Liver (tissue), 9 donors: ENCODE measurements around the gene TMEM150A. TPM values are rescaled to one million over a fixed set of nuclear protein-coding genes. Genes with fewer than 3 reads are reported as not detected.

ENCODE experiments used
- DNase-seq: peaks from one replicate; pipeline ENCODE4 v3.0.0-alpha.2; 2017; ENCODE audit warnings: low spot score
- H3K27ac ChIP-seq, 2 donors: one replicate each; pipeline ENCODE4 v1.7.0; 2013; ENCODE audit warnings: inconsistent platforms in 2 of 2, low read length in 2 of 2, control low read depth in 1 of 2, low read depth in 1 of 2, mild to moderate bottlenecking in 1 of 2
- H3K27me3 ChIP-seq, 4 donors: one replicate each; pipeline versions ENCODE4 v1.6.1 to v1.7.0; 2013; ENCODE audit warnings: low read length in 3 of 4, inconsistent platforms in 1 of 4, mild to moderate bottlenecking in 1 of 4, moderate library complexity in 1 of 4; ENCODE audit not compliant: control insufficient read depth in 4 of 4, insufficient read depth in 4 of 4
- H3K36me3 ChIP-seq, 4 donors: one replicate each; pipeline versions ENCODE4 v1.6.1 to v1.7.0; 2013; ENCODE audit warnings: low read length in 3 of 4, mild to moderate bottlenecking in 3 of 4, low read depth in 1 of 4, moderate library complexity in 1 of 4; ENCODE audit not compliant: control insufficient read depth in 4 of 4, insufficient read depth in 3 of 4
- H3K4me1 ChIP-seq, 4 donors: one replicate each; pipeline versions ENCODE4 v1.6.1 to v1.7.0; 2013; ENCODE audit warnings: low read length in 3 of 4, mild to moderate bottlenecking in 3 of 4, moderate library complexity in 1 of 4; ENCODE audit not compliant: control insufficient read depth in 4 of 4, insufficient read depth in 4 of 4
- H3K4me3 ChIP-seq, 3 donors: one replicate each; pipeline versions ENCODE4 v1.6.1 to v1.7.0; 2013; ENCODE audit warnings: low read length in 3 of 3, control low read depth in 1 of 3, low read depth in 1 of 3, mild to moderate bottlenecking in 1 of 3
- H3K9ac ChIP-seq, 2 donors: one replicate each; pipeline ENCODE4 v1.7.0; 2013; ENCODE audit warnings: low read length in 2 of 2, mild to moderate bottlenecking in 2 of 2, moderate library complexity in 2 of 2, control low read depth in 1 of 2, low read depth in 1 of 2
- H3K9me3 ChIP-seq, 4 donors: one replicate each; pipeline versions ENCODE4 v1.6.1 to v1.7.0; 2013; ENCODE audit warnings: low read length in 3 of 4; ENCODE audit not compliant: control insufficient read depth in 4 of 4
- ATF3 ChIP-seq: IDR thresholded peaks from 2 replicates; pipeline ENCODE4 v1.6.1; 2016; ENCODE audit warnings: antibody characterized with exemption
- CTCF ChIP-seq: fragments of 150-350 bp; IDR thresholded peaks from 2 replicates; pipeline ENCODE4 v1.5.1; 2017; ENCODE audit warnings: improper control_type of control experiment, low read depth, low read length; ENCODE audit not compliant: missing input control
- EGR1 ChIP-seq, 2 donors: IDR thresholded peaks; 2 replicates each; pipeline ENCODE4 v1.6.1; 2016 to 2018; ENCODE audit warnings: antibody characterized with exemption in 2 of 2, low read depth in 2 of 2
- FOXA1 ChIP-seq: IDR thresholded peaks from 2 replicates; pipeline ENCODE4 v1.6.1; 2016; ENCODE audit warnings: antibody characterized with exemption
- FOXA2 ChIP-seq: IDR thresholded peaks from 2 replicates; pipeline ENCODE4 v1.6.1; 2016; ENCODE audit warnings: antibody characterized with exemption
- GABPA ChIP-seq, 2 donors: IDR thresholded peaks in 1 of 2; conservative IDR thresholded peaks in 1 of 2; 2 replicates each; pipeline ENCODE4 v1.6.1; 2016; ENCODE audit warnings: antibody characterized with exemption in 2 of 2, mild to moderate bottlenecking in 1 of 2, moderate library complexity in 1 of 2
- HNF4G ChIP-seq: IDR thresholded peaks from 2 replicates; pipeline ENCODE4 v1.6.1; 2016; ENCODE audit warnings: antibody characterized with exemption
- JUND ChIP-seq, 2 donors: IDR thresholded peaks; 2 replicates each; pipeline ENCODE4 v1.6.1; 2016; ENCODE audit warnings: antibody characterized with exemption in 2 of 2
- MAX ChIP-seq: IDR thresholded peaks from 2 replicates; pipeline ENCODE4 v1.6.1; 2016; ENCODE audit warnings: antibody characterized with exemption
- REST ChIP-seq: IDR thresholded peaks from 2 replicates; pipeline ENCODE4 v1.6.1; 2016; ENCODE audit warnings: antibody characterized with exemption, mild to moderate bottlenecking
- SP1 ChIP-seq: IDR thresholded peaks from 2 replicates; pipeline ENCODE4 v1.6.1; 2018; ENCODE audit warnings: antibody characterized with exemption, mild to moderate bottlenecking
- TAF1 ChIP-seq: conservative IDR thresholded peaks from 2 replicates; pipeline ENCODE4 v1.6.1; 2016; ENCODE audit warnings: antibody characterized with exemption, mild to moderate bottlenecking
- YY1 ChIP-seq: IDR thresholded peaks from 2 replicates; pipeline ENCODE4 v1.6.1; 2016; ENCODE audit warnings: antibody characterized with exemption, mild to moderate bottlenecking
- ZBTB33 ChIP-seq: IDR thresholded peaks from 2 replicates; pipeline ENCODE4 v1.6.1; 2016; ENCODE audit warnings: antibody characterized with exemption
- WGBS: extraction: QIAGEN DNeasy Blood & Tissue Kit; methylation state at CpG from one replicate; pipeline ENCODE4 v1.1.7; 2013; 5-methylcytosine and 5-hydroxymethylcytosine counted together
- polyA plus RNA-seq, 2 donors: library from polyadenylated mRNA; stranded (reverse) in 1 of 2; unstranded in 1 of 2; fragments of 200-250 nt in 1 of 2; fragments of >200 nt in 1 of 2; fragmentation: Nextera tagmentation in 1 of 2; extraction: Ambion mirVana in 1 of 2; gene quantifications; one replicate each; pipeline versions ENCODE4 v1.2.1 to v1.2.3, GENCODE V29; 2013 to 2015
- total RNA-seq, 2 donors: library from RNA; depleted of rRNA; stranded (reverse); fragments of >200 nt; gene quantifications; one replicate each; pipeline ENCODE4 v1.2.3, GENCODE V29; 2014
- donor health status: healthy.
- donor health status: healthy.
- donor health status: healthy.
- donor health status: healthy.
- donor health status: healthy.

TMEM150A gene
- total and polyA plus RNA-seq, 4 donors: 13.1 to 32.5 (median 24.6) TPM

- Histone ChIP-seq H3K27ac (no peak overlapping the region), H3K9ac (no peak overlapping the region), H3K27me3 (no peaks in the 10 kb centered on the region), H3K4me3 (no peak overlapping the region), H3K9me3 (no peaks in the 10 kb centered on the region), H3K36me3 (peaks cover 16 to 70% (median 55%) of the 10 kb centered on the region in 4 donors), H3K4me1 (no peaks in the 10 kb centered on the region)
- DNase-seq: no peak
- 91% methylated on average over 10 of the region's 10 CpGs for WGBS
- TF ChIP-seq TAF1: no peak
- TF ChIP-seq JUND (IDR thresholded peaks at IDR 0.05): no peak
- no peak for TF ChIP-seq CTCF
Observed at GRCh38 chr2:85647823-85648526, 45.5 kb upstream of the TMEM150A start.

GRCh38 chr2:85646166-85646565 lies 43.7 kb upstream of the TMEM150A start:
- no peak for DNase-seq
- TF ChIP-seq CTCF (no peak), YY1 (no peak), EGR1 (IDR thresholded peaks at IDR 0.05; ENCODE audit: low read depth in 2 of 2) (no peak), SP1 (no peak), FOXA2 (no peak), HNF4G (no peak), TAF1 (no peak), GABPA (IDR thresholded peaks at IDR 0.05 in 1 of 2, conservative IDR thresholded peaks at IDR 0.05 in 1 of 2) (no peak)
- H3K4me1 ChIP-seq: no peaks in the 10 kb centered on the region
- H3K9me3 ChIP-seq: no peaks in the 10 kb centered on the region
- no peaks in the 10 kb centered on the region for H3K27me3 ChIP-seq
- H3K9ac ChIP-seq: no peak overlapping the region
- H3K27ac ChIP-seq: no peak overlapping the region
- 92% methylated on average over 2 of the region's 2 CpGs for WGBS
- H3K4me3 ChIP-seq: no peak overlapping the region
- H3K36me3 ChIP-seq: peaks cover 16 to 79% (median 65%) of the 10 kb centered on the region in 4 donors

GRCh38 chr2:85644909-85645308 lies 42.4 kb upstream of the TMEM150A start:
- H3K4me1 ChIP-seq: no peaks in the 10 kb centered on the region
- H3K9me3 ChIP-seq: no peaks in the 10 kb centered on the region
- TF ChIP-seq REST (no peak), ATF3 (no peak), HNF4G (no peak), TAF1 (no peak), FOXA1 (no peak), ZBTB33 (no peak), SP1 (no peak), GABPA (IDR thresholded peaks at IDR 0.05 in 1 of 2, conservative IDR thresholded peaks at IDR 0.05 in 1 of 2) (no peak), YY1 (no peak), MAX (no peak), EGR1 (IDR thresholded peaks at IDR 0.05; ENCODE audit: low read depth in 2 of 2) (no peak)
- DNase-seq: no peak
- no peak overlapping the region for H3K9ac ChIP-seq
- 94% methylated on average over 8 of the region's 8 CpGs for WGBS
- H3K27me3 ChIP-seq: no peaks in the 10 kb centered on the region
- no peak overlapping the region for H3K4me3 ChIP-seq
- H3K36me3 ChIP-seq: peaks cover 17 to 86% (median 71%) of the 10 kb centered on the region in 4 donors
- no peak overlapping the region for H3K27ac ChIP-seq
